NCI-H1930 (cell line): ENCODE measurements around the gene FAM181B.

Experiments
- DNase-seq, 2 experiments: peaks; one replicate each; lab custom pipeline; 2025; lab: John Stamatoyannopoulos, UW

FAM181B gene

GRCh38 chr11:82733444-82734119 lies at the start of gene FAM181B:
FAM181B (minus strand) TSS chr11:82733864; CDS start chr11:82733729, 135 bp downstream.
- DNase-seq, result peak; percentile 76 to 81

GRCh38 chr11:82782825-82783374 lies 49.2 kb upstream of the FAM181B start:
- DNase-seq, result no peak

GRCh38 chr11:82778776-82779175 lies 45.1 kb upstream of the FAM181B start:
- DNase-seq, result no peak

GRCh38 chr11:82776377-82776776 lies 42.7 kb upstream of the FAM181B start:
- no peak for DNase-seq

- no peak for DNase-seq
Measured at GRCh38 chr11:82775736-82776346, 42.2 kb upstream of the FAM181B start.

GRCh38 chr11:82775218-82775617 lies 41.6 kb upstream of the FAM181B start:
- no peak for DNase-seq

GRCh38 chr11:82771781-82772180 lies 38.1 kb upstream of the FAM181B start:
- no peak for DNase-seq

- DNase-seq, result no peak
Measured at GRCh38 chr11:82767123-82767522, 33.5 kb upstream of the FAM181B start.

GRCh38 chr11:82765466-82766034 lies 31.9 kb upstream of the FAM181B start:
- no peak for DNase-seq

GRCh38 chr11:82763167-82763566 lies 29.5 kb upstream of the FAM181B start:
- DNase-seq, result no peak

- DNase-seq, result no peak
Measured at GRCh38 chr11:82759649-82760048, 26.0 kb upstream of the FAM181B start.

- no peak for DNase-seq
Measured at GRCh38 chr11:82757660-82758357, 24.1 kb upstream of the FAM181B start.

GRCh38 chr11:82756765-82757639 lies 23.3 kb upstream of the FAM181B start:
- DNase-seq, result no peak

GRCh38 chr11:82754410-82754809 lies 20.7 kb upstream of the FAM181B start:
- no peak for DNase-seq

GRCh38 chr11:82753921-82754320 lies 20.3 kb upstream of the FAM181B start:
- DNase-seq, result no peak

GRCh38 chr11:82752801-82753200 lies 19.1 kb upstream of the FAM181B start:
- no peak for DNase-seq

GRCh38 chr11:82750643-82751139 lies 17.0 kb upstream of the FAM181B start:
- DNase-seq, result no peak

- DNase-seq, result no peak
Measured at GRCh38 chr11:82747471-82747870, 13.8 kb upstream of the FAM181B start.

- no peak for DNase-seq
Measured at GRCh38 chr11:82738091-82738490, 4.4 kb upstream of the FAM181B start.

GRCh38 chr11:82734120-82734479 lies 436 bp upstream of the FAM181B start:
- no peak for DNase-seq

GRCh38 chr11:82732734-82733443 lies 775 bp downstream of the FAM181B start:
- DNase-seq, result peak in 1 of 2 experiments; percentile 25
